SK-N-SH treated with all-trans-retinoic acid at 6 μM for 48 hours (cell line): Measurements from ENCODE around the gene PARD3.

ENCODE experiments used
- ATAC-seq: fragments of 200-7000 bp; cut with Tn5 transposase; 3 replicates; pipeline ENCODE4 v1.9.1; 2020; ENCODE audit warnings: mild to moderate bottlenecking, moderate library complexity
- ARNTL ChIP-seq: fragments of 450-650 bp; formaldehyde crosslinking; IDR thresholded peaks from 2 replicates; pipeline ENCODE4 v1.5.0; 2020; ENCODE audit warnings: low read depth, mild to moderate bottlenecking, moderate library complexity, borderline replicate concordance
- BACH2 ChIP-seq: fragments of 250-450 bp; sonication (Bioruptor Pico); IDR thresholded peaks from 2 replicates; pipeline ENCODE4 v1.9.0; 2021; ENCODE audit warnings: mild to moderate bottlenecking, borderline replicate concordance
- CREB5 ChIP-seq: fragments of 250-450 bp; sonication (Bioruptor Pico); IDR thresholded peaks from 2 replicates; pipeline ENCODE4 v1.5.1; 2020; ENCODE audit warnings: low read depth, mild to moderate bottlenecking, moderate library complexity
- CSDC2 ChIP-seq: fragments of 250-450 bp; sonication (Bioruptor Pico); IDR thresholded peaks from 2 replicates; pipeline ENCODE4 v1.5.0; 2020; ENCODE audit warnings: mild to moderate bottlenecking, moderate library complexity
- CSRNP3 ChIP-seq: fragments of 250-450 bp; sonication (Bioruptor Pico); IDR thresholded peaks from 2 replicates; pipeline ENCODE4 v1.5.1; 2021; ENCODE audit warnings: mild to moderate bottlenecking, moderate library complexity
- ESRRG ChIP-seq: fragments of 250-450 bp; sonication (Bioruptor Pico); IDR thresholded peaks from 2 replicates; pipeline ENCODE4 v1.6.1; 2021; ENCODE audit warnings: mild to moderate bottlenecking
- GLIS3 ChIP-seq: fragments of 250-450 bp; sonication (Bioruptor Pico); IDR thresholded peaks from 2 replicates; pipeline ENCODE4 v1.5.0; 2020; ENCODE audit warnings: mild to moderate bottlenecking, moderate library complexity
- OSR1 ChIP-seq: fragments of 250-450 bp; sonication (Bioruptor Pico); IDR thresholded peaks from 2 replicates; pipeline ENCODE4 v1.8.0; 2022; ENCODE audit warnings: moderate library complexity, mild to moderate bottlenecking, inconsistent platforms
- PATZ1 ChIP-seq: fragments of 250-450 bp; sonication (Bioruptor Pico); IDR thresholded peaks from 2 replicates; pipeline ENCODE4 v1.8.0; 2020; ENCODE audit warnings: mild to moderate bottlenecking, moderate library complexity, borderline replicate concordance
- POU6F1 ChIP-seq: fragments of 250-450 bp; sonication (Bioruptor Pico); IDR thresholded peaks from 2 replicates; pipeline ENCODE4 v1.8.0; 2021; ENCODE audit warnings: low read depth, mild to moderate bottlenecking, moderate library complexity, borderline replicate concordance
- PPARA ChIP-seq: fragments of 250-450 bp; sonication (Bioruptor Pico); IDR thresholded peaks from 2 replicates; pipeline ENCODE4 v1.5.0; 2020; ENCODE audit warnings: mild to moderate bottlenecking, borderline replicate concordance
- RARB ChIP-seq: fragments of 250-450 bp; sonication (Bioruptor Pico); IDR thresholded peaks from 2 replicates; pipeline ENCODE4 v1.8.0; 2021; ENCODE audit warnings: mild to moderate bottlenecking, moderate library complexity
- TCF4 ChIP-seq: fragments of 250-450 bp; sonication (Bioruptor Pico); IDR thresholded peaks from 2 replicates; pipeline ENCODE4 v1.8.0; 2021; ENCODE audit warnings: mild to moderate bottlenecking, moderate library complexity, borderline replicate concordance
- TOX ChIP-seq: fragments of 250-450 bp; sonication (Bioruptor Pico); IDR thresholded peaks from 2 replicates; pipeline ENCODE4 v1.8.0; 2021; ENCODE audit warnings: mild to moderate bottlenecking, moderate library complexity, borderline replicate concordance
- TSHZ2 ChIP-seq: fragments of 250-450 bp; sonication (Bioruptor Pico); IDR thresholded peaks from 2 replicates; pipeline ENCODE4 v1.5.0; 2020; ENCODE audit warnings: mild to moderate bottlenecking, moderate library complexity
- ZFP3 ChIP-seq: fragments of 250-450 bp; sonication (Bioruptor Pico); IDR thresholded peaks from 2 replicates; pipeline ENCODE4 v1.5.0; 2020; ENCODE audit warnings: mild to moderate bottlenecking, moderate library complexity
- ZFP30 ChIP-seq: fragments of 450-650 bp; formaldehyde crosslinking; IDR thresholded peaks from 2 replicates; pipeline ENCODE4 v1.5.0; 2022; ENCODE audit warnings: mild to moderate bottlenecking, moderate library complexity
- ZNF565 ChIP-seq: fragments of 450-650 bp; formaldehyde crosslinking; conservative IDR thresholded peaks from 2 replicates; pipeline ENCODE4 v1.5.0; 2020; ENCODE audit warnings: low read depth, mild to moderate bottlenecking, moderate library complexity
- ZNF70 ChIP-seq: fragments of 450-650 bp; formaldehyde crosslinking; IDR thresholded peaks from 2 replicates; pipeline ENCODE4 v1.5.0; 2020; ENCODE audit warnings: mild to moderate bottlenecking, moderate library complexity
- ZNF8 ChIP-seq: fragments of 450-650 bp; formaldehyde crosslinking; IDR thresholded peaks from 2 replicates; pipeline ENCODE4 v1.5.0; 2020; ENCODE audit warnings: mild to moderate bottlenecking, moderate library complexity

PARD3 gene

GRCh38 chr10:34198953-34199352 is 616.1 kb downstream of the PARD3 start (continued):
- TF ChIP-seq CREB5 (no peak), ZFP30 (CRISPR knock-in tag) (no peak), TOX (CRISPR knock-in tag) (no peak), BACH2 (CRISPR knock-in tag) (no peak), GLIS3 (CRISPR knock-in tag) (no peak), ZFP3 (CRISPR knock-in tag) (no peak), CSRNP3 (CRISPR knock-in tag) (no peak), OSR1 (no peak)

- TF ChIP-seq BACH2 (CRISPR knock-in tag), result no peak
- TF ChIP-seq ESRRG, result no peak
- TF ChIP-seq ZNF70 (CRISPR knock-in tag), result no peak
- no peak for TF ChIP-seq ZNF8 (CRISPR knock-in tag)
- TF ChIP-seq POU6F1, result no peak
- no peak for TF ChIP-seq PATZ1 (CRISPR knock-in tag)
- no peak for TF ChIP-seq OSR1
- TF ChIP-seq ZFP30 (CRISPR knock-in tag), result no peak
- TF ChIP-seq TSHZ2 (CRISPR knock-in tag), result no peak
- TF ChIP-seq, all 23 proteins: peak for 0
- no peak for ATAC-seq
Measured at GRCh38 chr10:34196058-34196433, 619.0 kb downstream of the PARD3 start.

- ATAC-seq, result no peak
- TF ChIP-seq TOX (CRISPR knock-in tag) (no peak), RARB (CRISPR knock-in tag) (no peak), ZNF565 (CRISPR knock-in tag) (no peak), GLIS3 (CRISPR knock-in tag) (no peak), CSDC2 (no peak), PATZ1 (CRISPR knock-in tag) (no peak), CREB5 (no peak), POU6F1 (no peak), ZNF8 (CRISPR knock-in tag) (no peak), ZNF70 (CRISPR knock-in tag) (no peak), PPARA (no peak), ARNTL (CRISPR knock-in tag) (no peak), TCF4 (CRISPR knock-in tag) (no peak), CSRNP3 (CRISPR knock-in tag) (no peak)
Measured at GRCh38 chr10:34195364-34196057, 619.6 kb downstream of the PARD3 start.
